GM13977 (cell line): ENCODE measurements around the gene DCDC2C.

Experiments
- DNase-seq: peaks from one replicate; pipeline ENCODE4 v3.0.0; 2012; ENCODE audit warnings: low spot score
- in situ Hi-C: fragments of 300-500 bp; cut with MboI; formaldehyde crosslinking; loops from one replicate; pipeline ENCODE4 v1.12.0; 2022; ENCODE audit warnings: low sequenced_read_pairs, low pct_unique_long_range_greater_than_20kb, mixed read lengths, inconsistent platforms; ENCODE audit not compliant: unreplicated experiment
- TF ChIP-seq, protein P1 (sequence below): IDR thresholded peaks from 2 replicates; pipeline ENCODE4 v1.5.1; 2012; ENCODE audit warnings: mild to moderate bottlenecking, control low read depth; ENCODE audit not compliant: insufficient read depth; ENCODE audit errors: extremely low read depth, missing control alignments

DCDC2C gene

DNA sequence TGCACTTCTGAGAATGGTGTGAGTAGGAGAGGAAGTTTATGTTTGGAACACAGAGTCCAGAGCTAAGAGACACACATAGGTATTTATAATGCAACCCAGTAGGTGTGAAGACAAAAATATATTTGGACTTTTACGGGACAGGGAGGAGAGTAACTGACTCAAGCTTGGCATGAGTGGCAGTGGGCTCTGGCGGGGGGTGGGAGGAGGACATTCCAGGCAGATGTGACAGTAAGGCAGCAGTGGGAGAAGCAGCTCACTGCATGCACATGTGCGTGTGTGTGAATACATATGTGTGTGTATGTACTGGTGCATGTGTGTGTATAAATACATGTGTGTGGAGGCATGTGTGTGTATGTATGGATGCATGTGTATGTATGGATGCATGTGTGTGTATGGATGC lies 51.4 kb downstream of the DCDC2C start:
- no peak for DNase-seq
- TF ChIP-seq, protein P1, sequence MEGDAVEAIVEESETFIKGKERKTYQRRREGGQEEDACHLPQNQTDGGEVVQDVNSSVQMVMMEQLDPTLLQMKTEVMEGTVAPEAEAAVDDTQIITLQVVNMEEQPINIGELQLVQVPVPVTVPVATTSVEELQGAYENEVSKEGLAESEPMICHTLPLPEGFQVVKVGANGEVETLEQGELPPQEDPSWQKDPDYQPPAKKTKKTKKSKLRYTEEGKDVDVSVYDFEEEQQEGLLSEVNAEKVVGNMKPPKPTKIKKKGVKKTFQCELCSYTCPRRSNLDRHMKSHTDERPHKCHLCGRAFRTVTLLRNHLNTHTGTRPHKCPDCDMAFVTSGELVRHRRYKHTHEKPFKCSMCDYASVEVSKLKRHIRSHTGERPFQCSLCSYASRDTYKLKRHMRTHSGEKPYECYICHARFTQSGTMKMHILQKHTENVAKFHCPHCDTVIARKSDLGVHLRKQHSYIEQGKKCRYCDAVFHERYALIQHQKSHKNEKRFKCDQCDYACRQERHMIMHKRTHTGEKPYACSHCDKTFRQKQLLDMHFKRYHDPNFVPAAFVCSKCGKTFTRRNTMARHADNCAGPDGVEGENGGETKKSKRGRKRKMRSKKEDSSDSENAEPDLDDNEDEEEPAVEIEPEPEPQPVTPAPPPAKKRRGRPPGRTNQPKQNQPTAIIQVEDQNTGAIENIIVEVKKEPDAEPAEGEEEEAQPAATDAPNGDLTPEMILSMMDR, result no peak
- in situ Hi-C loops, result no loop called here

DNA sequence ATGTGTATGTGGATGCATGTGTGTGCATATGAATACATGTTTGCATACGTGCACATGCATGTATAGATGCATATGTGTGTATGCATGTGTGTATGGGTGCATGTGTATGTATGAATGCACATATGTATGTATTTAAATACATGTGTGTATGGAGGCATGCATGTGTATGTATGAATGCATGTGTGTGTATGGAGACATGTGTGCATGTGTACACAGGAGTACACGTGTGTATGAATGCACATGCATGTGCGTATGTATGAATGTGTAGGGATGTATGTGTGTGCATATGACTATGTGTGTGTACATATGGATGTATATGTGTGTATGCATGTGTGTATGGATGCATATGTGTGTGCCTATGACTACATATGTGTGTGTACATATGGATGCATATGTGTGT lies 51.9 kb downstream of the DCDC2C start:
- DNase-seq, result no peak
- in situ Hi-C loops, result no loop called here
- TF ChIP-seq, protein P1, result no peak

DNA sequence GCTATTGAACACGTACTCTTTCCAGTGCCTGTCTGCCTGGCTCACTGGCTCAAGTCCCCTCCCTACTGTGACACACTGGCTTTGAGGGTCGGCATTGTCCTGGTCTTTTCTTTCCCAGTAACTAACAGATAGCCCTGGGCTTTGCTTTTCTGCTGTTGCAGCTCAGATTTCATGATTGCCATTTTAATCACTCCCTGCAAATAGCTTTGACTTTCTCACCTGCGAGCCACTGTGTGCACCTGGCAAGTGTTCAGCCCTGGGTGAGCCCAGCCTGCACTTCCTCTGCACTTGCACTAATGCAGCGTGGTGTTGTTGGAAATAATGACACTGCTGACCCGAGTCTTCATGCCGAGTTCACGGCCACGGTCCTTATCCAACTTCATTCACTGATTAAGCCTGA lies 52.9 kb downstream of the DCDC2C start:
- in situ Hi-C loops, result no loop called here
- no peak for DNase-seq
- TF ChIP-seq, protein P1, result no peak

DNA sequence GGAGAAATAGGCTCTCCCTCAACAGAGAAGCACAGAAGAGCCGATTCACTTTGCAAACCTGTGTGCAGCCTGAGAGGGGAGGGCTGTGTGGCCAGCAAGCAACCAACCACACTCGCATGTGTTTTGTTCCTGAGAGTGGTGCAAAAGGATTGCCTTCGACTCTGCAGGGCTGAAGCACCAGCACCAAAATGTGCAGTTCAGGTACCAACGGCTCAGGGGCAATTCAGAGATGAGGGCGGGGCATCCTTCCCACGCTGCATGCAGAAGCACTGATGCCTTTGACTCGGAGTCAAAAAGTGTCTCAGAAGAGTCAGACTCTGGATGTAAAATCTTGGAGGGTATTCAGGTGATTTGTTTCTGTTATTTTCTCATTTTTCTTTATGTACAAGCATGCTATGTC lies 55.5 kb downstream of the DCDC2C start:
- in situ Hi-C loops, result no loop called here
- TF ChIP-seq, protein P1, result no peak
- DNase-seq, result no peak

DNA sequence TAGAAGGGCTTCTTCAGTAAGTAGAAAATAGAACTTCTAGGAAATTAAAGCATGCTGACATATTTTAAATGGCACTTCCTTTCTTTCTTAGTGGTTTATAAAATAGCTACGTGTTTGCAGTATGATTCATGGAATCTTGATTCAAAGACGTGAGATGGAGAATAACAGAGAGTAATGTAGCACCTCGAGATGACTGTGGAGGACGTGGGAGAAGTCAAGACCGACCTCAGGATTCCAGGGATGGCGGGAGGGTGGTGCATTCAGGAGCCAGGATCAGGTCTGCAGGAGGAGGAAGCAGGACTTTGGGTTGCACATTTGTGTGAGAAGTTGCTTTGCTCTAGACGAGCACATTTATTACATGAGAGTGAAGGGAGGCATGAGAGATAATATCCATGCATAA lies 56.0 kb downstream of the DCDC2C start:
- TF ChIP-seq, protein P1, result no peak
- in situ Hi-C loops, result no loop called here
- no peak for DNase-seq

DNA sequence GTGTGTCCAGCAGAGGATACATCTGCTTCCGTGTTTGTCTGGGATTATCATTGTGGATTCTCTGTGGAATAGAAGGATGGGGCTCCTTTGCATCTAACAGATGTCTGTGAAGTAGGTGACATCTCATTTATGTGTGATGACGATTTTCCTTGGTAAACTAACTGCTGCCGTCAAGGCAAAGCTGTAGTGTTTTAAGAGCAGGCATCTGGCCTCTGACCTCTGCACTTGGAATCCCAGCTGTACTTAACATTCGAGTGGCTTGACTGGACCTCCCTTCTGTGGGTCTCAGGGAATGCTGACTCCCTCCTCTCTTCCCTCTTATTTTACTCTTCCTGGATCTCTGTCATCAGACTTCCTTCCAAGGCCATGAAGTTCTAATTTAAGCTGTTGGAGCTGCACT lies 56.4 kb downstream of the DCDC2C start:
- DNase-seq, result no peak
- in situ Hi-C loops, result no loop called here
- TF ChIP-seq, protein P1, result no peak

DNA sequence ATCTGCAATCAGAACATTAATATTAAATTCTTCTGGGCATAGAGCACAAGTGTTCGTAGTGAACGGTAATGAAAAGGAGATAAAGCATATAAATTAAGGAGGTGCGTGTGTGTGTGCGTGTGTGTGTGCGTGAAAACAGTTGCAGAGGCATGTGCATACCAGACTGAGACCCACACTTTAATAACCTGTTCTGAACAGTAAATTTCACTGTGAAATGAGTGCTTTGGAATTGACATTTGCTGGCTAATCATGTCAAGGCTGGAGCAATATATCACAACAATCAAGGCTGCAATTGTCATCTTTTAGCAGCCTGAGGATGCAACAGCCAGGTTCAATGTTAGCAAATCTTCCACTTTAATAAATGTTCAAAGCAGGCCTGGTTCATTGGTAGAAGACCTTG lies 57.9 kb downstream of the DCDC2C start:
- in situ Hi-C loops, result no loop called here
- TF ChIP-seq, protein P1, result no peak
- DNase-seq, result no peak
